ENCODE results near the gene CLDN5. TPM values are rescaled to one million over a fixed set of nuclear protein-coding genes. Genes with fewer than 3 reads are reported as not detected.

CLDN5 gene
- polyA plus RNA-seq, 1 donor from 2014 or later: 0.66 TPM

DNA sequence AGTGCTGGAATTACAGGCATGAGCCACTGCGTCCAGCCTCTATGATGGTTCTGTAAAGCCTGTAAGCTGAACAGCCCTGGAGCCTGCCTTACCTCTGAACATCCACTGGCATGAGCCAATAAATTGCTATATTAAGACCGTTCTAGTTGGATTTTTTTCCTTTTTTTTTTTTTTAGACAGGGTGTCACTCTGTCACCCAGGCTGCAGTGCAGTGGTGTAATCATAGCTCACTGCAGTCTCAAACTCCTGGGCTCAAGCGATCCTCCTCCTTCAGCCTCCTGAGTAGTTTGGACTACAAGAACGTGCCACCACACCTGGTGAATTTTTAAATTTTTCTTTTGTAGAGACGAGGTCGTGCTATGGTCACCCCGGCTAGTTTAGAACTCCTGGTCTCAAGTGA is 26.2 kb upstream of the CLDN5 start:
- Histone ChIP-seq H3K9me3 (ENCODE audit: low read length) (no peaks in the 10 kb centered on the region), H3K4me3 (ENCODE audit: low read length) (no peak overlapping the region), H3F3A (ENCODE audit: insufficient read depth, low read length, poor library complexity, severe bottlenecking) (no peaks in the 10 kb centered on the region), H3K36me3 (ENCODE audit: insufficient read depth, low read length) (no peaks in the 10 kb centered on the region), H3K9me2 (ENCODE audit: insufficient read depth, low read length) (no peaks in the 10 kb centered on the region), H4K20me1 (ENCODE audit: insufficient read depth) (no peaks in the 10 kb centered on the region), H3K27me3 (ENCODE audit: insufficient read depth, low read depth, low read length) (no peaks in the 10 kb centered on the region), H2AFZ (ENCODE audit: low read depth, low read length) (no peak overlapping the region), H3K4me2 (ENCODE audit: low read length) (no peak overlapping the region), H3K79me2 (replicated peaks; ENCODE audit: insufficient read depth, low read length) (no peaks in the 10 kb centered on the region), H3K27ac (ENCODE audit: low read length) (no peak overlapping the region), H3K9ac (ENCODE audit: low read length) (no peak overlapping the region)
- TF ChIP-seq, protein P1, sequence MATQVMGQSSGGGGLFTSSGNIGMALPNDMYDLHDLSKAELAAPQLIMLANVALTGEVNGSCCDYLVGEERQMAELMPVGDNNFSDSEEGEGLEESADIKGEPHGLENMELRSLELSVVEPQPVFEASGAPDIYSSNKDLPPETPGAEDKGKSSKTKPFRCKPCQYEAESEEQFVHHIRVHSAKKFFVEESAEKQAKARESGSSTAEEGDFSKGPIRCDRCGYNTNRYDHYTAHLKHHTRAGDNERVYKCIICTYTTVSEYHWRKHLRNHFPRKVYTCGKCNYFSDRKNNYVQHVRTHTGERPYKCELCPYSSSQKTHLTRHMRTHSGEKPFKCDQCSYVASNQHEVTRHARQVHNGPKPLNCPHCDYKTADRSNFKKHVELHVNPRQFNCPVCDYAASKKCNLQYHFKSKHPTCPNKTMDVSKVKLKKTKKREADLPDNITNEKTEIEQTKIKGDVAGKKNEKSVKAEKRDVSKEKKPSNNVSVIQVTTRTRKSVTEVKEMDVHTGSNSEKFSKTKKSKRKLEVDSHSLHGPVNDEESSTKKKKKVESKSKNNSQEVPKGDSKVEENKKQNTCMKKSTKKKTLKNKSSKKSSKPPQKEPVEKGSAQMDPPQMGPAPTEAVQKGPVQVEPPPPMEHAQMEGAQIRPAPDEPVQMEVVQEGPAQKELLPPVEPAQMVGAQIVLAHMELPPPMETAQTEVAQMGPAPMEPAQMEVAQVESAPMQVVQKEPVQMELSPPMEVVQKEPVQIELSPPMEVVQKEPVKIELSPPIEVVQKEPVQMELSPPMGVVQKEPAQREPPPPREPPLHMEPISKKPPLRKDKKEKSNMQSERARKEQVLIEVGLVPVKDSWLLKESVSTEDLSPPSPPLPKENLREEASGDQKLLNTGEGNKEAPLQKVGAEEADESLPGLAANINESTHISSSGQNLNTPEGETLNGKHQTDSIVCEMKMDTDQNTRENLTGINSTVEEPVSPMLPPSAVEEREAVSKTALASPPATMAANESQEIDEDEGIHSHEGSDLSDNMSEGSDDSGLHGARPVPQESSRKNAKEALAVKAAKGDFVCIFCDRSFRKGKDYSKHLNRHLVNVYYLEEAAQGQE (IDR thresholded peaks at IDR 0.05; ENCODE audit: borderline replicate concordance): no peak
- TF ChIP-seq MXI1 (conservative IDR thresholded peaks at IDR 0.05; ENCODE audit: poor library complexity, severe bottlenecking): no peak
- TF ChIP-seq RAD21 (conservative IDR thresholded peaks at IDR 0.05): no peak

DNA sequence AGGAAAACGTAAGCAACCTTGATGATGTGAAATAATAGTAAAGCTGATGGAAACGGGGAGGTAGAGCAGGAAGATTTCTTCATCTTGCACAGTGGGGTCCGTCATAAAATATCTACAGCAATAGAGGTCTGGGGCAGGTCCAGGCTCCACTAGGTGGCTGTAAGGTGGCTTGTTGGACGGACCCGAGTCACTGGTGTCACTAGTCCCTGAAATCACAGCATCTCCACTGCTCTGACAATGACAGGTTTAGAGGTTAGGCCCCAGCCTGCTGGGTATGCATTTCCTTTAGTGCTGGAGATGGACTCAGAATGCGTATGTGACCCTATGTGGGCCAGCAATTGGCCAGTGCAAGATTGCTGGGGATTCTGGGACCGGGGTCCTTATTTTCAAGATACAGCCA is 25.2 kb upstream of the CLDN5 start:
- H3K9ac ChIP-seq (ENCODE audit: low read length): no peak overlapping the region
- TF ChIP-seq, protein P1 (IDR thresholded peaks at IDR 0.05; ENCODE audit: borderline replicate concordance): no peak
- no peak for TF ChIP-seq EP300 (conservative IDR thresholded peaks at IDR 0.05; ENCODE audit: poor library complexity, severe bottlenecking)
- TF ChIP-seq EZH2 (IDR thresholded peaks at IDR 0.05; ENCODE audit: borderline replicate concordance, insufficient read depth, low read length, poor library complexity, severe bottlenecking): no peak
- TF ChIP-seq, protein P2, sequence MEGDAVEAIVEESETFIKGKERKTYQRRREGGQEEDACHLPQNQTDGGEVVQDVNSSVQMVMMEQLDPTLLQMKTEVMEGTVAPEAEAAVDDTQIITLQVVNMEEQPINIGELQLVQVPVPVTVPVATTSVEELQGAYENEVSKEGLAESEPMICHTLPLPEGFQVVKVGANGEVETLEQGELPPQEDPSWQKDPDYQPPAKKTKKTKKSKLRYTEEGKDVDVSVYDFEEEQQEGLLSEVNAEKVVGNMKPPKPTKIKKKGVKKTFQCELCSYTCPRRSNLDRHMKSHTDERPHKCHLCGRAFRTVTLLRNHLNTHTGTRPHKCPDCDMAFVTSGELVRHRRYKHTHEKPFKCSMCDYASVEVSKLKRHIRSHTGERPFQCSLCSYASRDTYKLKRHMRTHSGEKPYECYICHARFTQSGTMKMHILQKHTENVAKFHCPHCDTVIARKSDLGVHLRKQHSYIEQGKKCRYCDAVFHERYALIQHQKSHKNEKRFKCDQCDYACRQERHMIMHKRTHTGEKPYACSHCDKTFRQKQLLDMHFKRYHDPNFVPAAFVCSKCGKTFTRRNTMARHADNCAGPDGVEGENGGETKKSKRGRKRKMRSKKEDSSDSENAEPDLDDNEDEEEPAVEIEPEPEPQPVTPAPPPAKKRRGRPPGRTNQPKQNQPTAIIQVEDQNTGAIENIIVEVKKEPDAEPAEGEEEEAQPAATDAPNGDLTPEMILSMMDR (IDR thresholded peaks at IDR 0.05; ENCODE audit: poor library complexity, severe bottlenecking): no peak
- no peak for TF ChIP-seq MXI1 (conservative IDR thresholded peaks at IDR 0.05; ENCODE audit: poor library complexity, severe bottlenecking)
- no peak for TF ChIP-seq POLR2AphosphoS5 (IDR thresholded peaks at IDR 0.05)
- no peak for TF ChIP-seq RAD21 (conservative IDR thresholded peaks at IDR 0.05)
- no peak for TF ChIP-seq SMC3 (conservative IDR thresholded peaks at IDR 0.05; ENCODE audit: poor library complexity)
- no peak for TF ChIP-seq TAF1 (IDR thresholded peaks at IDR 0.05; ENCODE audit: low read depth)
- H3K4me3 ChIP-seq (ENCODE audit: low read length): no peak overlapping the region
- H3K36me3 ChIP-seq (ENCODE audit: insufficient read depth, low read length): no peaks in the 10 kb centered on the region
- no peaks in the 10 kb centered on the region for H4K20me1 ChIP-seq (ENCODE audit: insufficient read depth)
- no peaks in the 10 kb centered on the region for H3K9me2 ChIP-seq (ENCODE audit: insufficient read depth, low read length)
- H3K27me3 ChIP-seq (ENCODE audit: insufficient read depth, low read depth, low read length): no peaks in the 10 kb centered on the region
- no peaks in the 10 kb centered on the region for H3K79me2 ChIP-seq (replicated peaks; ENCODE audit: insufficient read depth, low read length)
- no peak overlapping the region for H3K27ac ChIP-seq (ENCODE audit: low read length)
- H3F3A ChIP-seq (ENCODE audit: insufficient read depth, low read length, poor library complexity, severe bottlenecking): no peaks in the 10 kb centered on the region
- no peak overlapping the region for H3K4me2 ChIP-seq (ENCODE audit: low read length)
- H2AFZ ChIP-seq (ENCODE audit: low read depth, low read length): no peak overlapping the region
- no peaks in the 10 kb centered on the region for H3K9me3 ChIP-seq (ENCODE audit: low read length)
